BJ (cell line): ENCODE data around the gene DNLZ. TPM values are rescaled to one million over a fixed set of nuclear protein-coding genes. Genes with fewer than 3 reads are reported as not detected.

ENCODE experiments used
- CTCF ChIA-PET: fragments of 350-600 bp; formaldehyde crosslinking; extraction: SDS; loops from one replicate; lab custom pipeline; 2021; ENCODE audit warnings: antibody characterized with exemption, inconsistent platforms; lab: Yijun Ruan, JAX
- POLR2A ChIA-PET: fragments of 300-600 bp; sonication (Branson Sonifier 250); formaldehyde crosslinking; extraction: SDS; loops from one replicate; lab custom pipeline; 2021; ENCODE audit warnings: antibody characterized with exemption; lab: Charles Lee
- DNase-seq: peaks from one replicate; pipeline ENCODE4 v3.0.0-alpha.2; 2011; ENCODE audit warnings: low read depth
- H3K27me3 ChIP-seq: 2 replicates; pipeline ENCODE4 v1.6.0; 2011; ENCODE audit warnings: low read length; ENCODE audit not compliant: control insufficient read depth, insufficient read depth
- H3K36me3 ChIP-seq: 2 replicates; pipeline ENCODE4 v1.5.1; 2011; ENCODE audit warnings: low read length; ENCODE audit not compliant: control insufficient read depth, insufficient read depth
- H3K4me3 ChIP-seq: 2 replicates; pipeline ENCODE4 v1.5.1; 2011; ENCODE audit warnings: low read depth, mild to moderate bottlenecking, control low read depth, low read length
- CTCF ChIP-seq: IDR thresholded peaks from 2 replicates; pipeline ENCODE4 v1.5.1; 2011; ENCODE audit warnings: low read depth, mild to moderate bottlenecking, control low read depth, inconsistent platforms, low read length, moderate library complexity; ENCODE audit not compliant: insufficient read depth
- polyA plus RNA-seq: library from polyadenylated mRNA; depleted of rRNA; stranded (reverse); fragments of >200 nt; gene quantifications from 2 replicates; pipeline ENCODE4 v1.2.3, GENCODE V29; 2011

The DNLZ gene
- polyA plus RNA-seq, 1 experiment: 7.2 TPM

- TF ChIP-seq CTCF: no peak
- no peak for DNase-seq
- ChIA-PET POLR2A (no interaction called here), CTCF (interaction anchor here (0.9 to 5.4 kb wide), 7 partner anchors 8 to 66 kb away, joined by 3 to 30 read pairs (median 5); partner anchors contain the start of genes DNLZ and INPP5E)
- Histone ChIP-seq H3K27me3 (no peaks in the 10 kb centered on the region), H3K36me3 (peaks cover 20% of the 10 kb centered on the region), H3K4me3 (peak within 1 kb of the TSS; percentile 35)
Measured at GRCh38 chr9:136373300-136374182, 10.0 kb upstream of the DNLZ start, which contains the start of gene CARD9. CARD9 (minus strand) TSS chr9:136373669; CDS start chr9:136372078, 1,591 bp downstream.

DNA sequence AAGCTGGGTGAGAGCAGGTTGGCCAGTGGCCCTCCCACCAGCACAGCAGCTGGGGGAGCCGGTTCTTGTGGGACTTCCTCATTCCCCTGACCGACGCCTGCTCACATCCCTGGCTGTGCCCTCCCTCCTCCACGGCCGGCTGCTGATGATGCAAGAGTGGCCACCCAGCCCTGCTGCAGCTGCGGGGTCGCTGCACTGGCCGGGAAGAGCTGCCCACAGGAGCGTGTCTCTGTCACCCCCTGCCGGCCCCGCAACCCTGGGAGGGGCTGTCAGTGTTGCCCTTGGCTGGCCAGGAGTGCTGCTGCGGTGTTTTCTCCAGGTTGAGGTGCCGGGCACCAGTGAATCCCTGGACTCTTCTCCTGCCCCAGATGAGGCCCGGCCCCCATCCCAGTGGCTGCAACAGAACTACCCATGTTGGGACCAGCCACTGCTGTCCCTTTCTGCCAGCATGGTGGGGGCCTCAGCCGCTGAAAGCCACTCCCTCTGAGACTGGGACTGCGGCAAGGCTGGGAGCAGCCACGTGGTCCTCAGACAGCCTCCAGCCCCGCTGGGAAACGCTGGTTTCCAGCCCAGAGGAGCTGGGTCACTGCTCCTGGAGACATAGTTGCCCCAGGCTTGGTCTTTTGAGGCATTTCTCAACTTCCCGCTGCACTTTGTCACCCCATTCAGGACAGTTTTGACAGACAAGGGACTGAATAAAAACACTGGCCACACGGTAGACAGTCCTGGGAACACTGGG lies 9.2 kb upstream of the DNLZ start:
- DNase-seq: peak; percentile 39
- peaks cover 20% of the 10 kb centered on the region for H3K36me3 ChIP-seq
- POLR2A ChIA-PET: no interaction called here
- H3K4me3 ChIP-seq: peak overlapping the region; percentile 35
- TF ChIP-seq CTCF: peak; percentile 49
- CTCF ChIA-PET: interaction anchor here (0.7 to 5.4 kb wide), 10 partner anchors 9 to 67 kb away, joined by 3 to 30 read pairs (median 4); partner anchors contain the start of genes DNLZ and INPP5E
- no peaks in the 10 kb centered on the region for H3K27me3 ChIP-seq

DNA sequence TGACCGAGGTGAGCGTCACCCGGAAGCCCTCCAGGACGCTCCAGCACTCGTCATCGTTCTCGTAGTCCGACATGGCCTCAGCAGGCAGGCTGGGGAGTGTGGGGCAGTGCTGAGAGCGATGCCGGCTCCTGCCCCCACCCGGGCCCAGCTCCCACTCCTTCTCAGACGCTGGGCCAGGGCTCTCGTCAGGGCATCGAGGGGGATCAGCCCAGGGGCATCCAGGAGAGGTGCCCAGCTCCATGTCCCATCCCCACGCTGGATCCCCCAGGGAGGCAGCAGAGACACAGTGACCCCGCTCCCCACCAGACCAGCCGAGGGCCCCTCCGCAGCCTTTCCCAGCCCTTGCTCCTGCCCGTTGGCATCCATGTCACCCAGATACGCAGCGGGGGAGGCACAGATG lies 8.5 kb upstream of the DNLZ start:
- no peak for TF ChIP-seq CTCF
- no peaks in the 10 kb centered on the region for H3K27me3 ChIP-seq
- H3K36me3 ChIP-seq: peaks cover 20% of the 10 kb centered on the region
- POLR2A ChIA-PET: no interaction called here
- CTCF ChIA-PET: interaction anchor here (0.7 to 5.4 kb wide), 8 partner anchors 9 to 68 kb away, joined by 3 to 30 read pairs (median 4); partner anchors contain the start of genes DNLZ and INPP5E
- peak overlapping the region; percentile 35 for H3K4me3 ChIP-seq
- no peak for DNase-seq

- Histone ChIP-seq H3K36me3 (peaks cover 22% of the 10 kb centered on the region), H3K4me3 (no peak overlapping the region), H3K27me3 (no peaks in the 10 kb centered on the region)
- ChIA-PET POLR2A (no interaction called here), CTCF (interaction anchor here (1.1 to 5.4 kb wide), 3 partner anchors 9 to 59 kb away, joined by 4 to 30 read pairs (median 20); partner anchors contain the start of gene DNLZ)
- DNase-seq: no peak
- no peak for TF ChIP-seq CTCF
Measured at GRCh38 chr9:136371533-136371880, 8.0 kb upstream of the DNLZ start.
